HuH-7.5 (cell line): ENCODE measurements around the gene ZNF414.
A peak's percentile ranks its signal among the peaks of the same experiment; 100 is the strongest.
"Not testable (repeated sequence)": the region's sequence is repeated elsewhere in the genome, so short reads cannot be mapped to it uniquely, and the experiment has no call there.

Experiments
- DNase-seq: peaks from one replicate; pipeline ENCODE4 v3.0.0; 2011; ENCODE audit warnings: low spot score

The ZNF414 gene

GRCh38 chr19:8513687-8514504 lies at the start of gene ZNF414:
ZNF414 (minus strand) TSS chr19:8514167; CDS start chr19:8514046, 121 bp downstream.
- peak; percentile 99 for DNase-seq

- DNase-seq, result no peak
These were observed 47.3 kb upstream of the ZNF414 start for GRCh38 chr19:8561075-8561764.

GRCh38 chr19:8558325-8558724 lies 44.4 kb upstream of the ZNF414 start:
- DNase-seq, result no peak

GRCh38 chr19:8557642-8558238 lies 43.8 kb upstream of the ZNF414 start:
- no peak for DNase-seq

- DNase-seq, result not testable (repeated sequence)
These were observed 39.8 kb upstream of the ZNF414 start for GRCh38 chr19:8553729-8554128.

GRCh38 chr19:8552810-8553209 lies 38.8 kb upstream of the ZNF414 start:
- no peak for DNase-seq

- no peak for DNase-seq
These were observed 36.1 kb upstream of the ZNF414 start for GRCh38 chr19:8550070-8550469.

- DNase-seq, result no peak
These were observed 31.8 kb upstream of the ZNF414 start for GRCh38 chr19:8545743-8546142.

GRCh38 chr19:8544168-8544567 lies 30.2 kb upstream of the ZNF414 start:
- DNase-seq, result no peak

- DNase-seq, result no peak
These were observed 25.7 kb upstream of the ZNF414 start for GRCh38 chr19:8539621-8540149.

GRCh38 chr19:8537099-8537498 lies 23.1 kb upstream of the ZNF414 start:
- no peak for DNase-seq

- DNase-seq, result no peak
These were observed 22.3 kb upstream of the ZNF414 start for GRCh38 chr19:8536282-8536681.

GRCh38 chr19:8532225-8532624 lies 18.3 kb upstream of the ZNF414 start:
- no peak for DNase-seq

GRCh38 chr19:8531470-8531869 lies 17.5 kb upstream of the ZNF414 start:
- no peak for DNase-seq

- DNase-seq, result no peak
These were observed 16.2 kb upstream of the ZNF414 start for GRCh38 chr19:8530061-8530679.

- no peak for DNase-seq
These were observed 15.5 kb upstream of the ZNF414 start for GRCh38 chr19:8529369-8530006.

- no peak for DNase-seq
These were observed 14.5 kb upstream of the ZNF414 start for GRCh38 chr19:8528500-8528899.

- peak; percentile 80 for DNase-seq
These were observed 12.6 kb upstream of the ZNF414 start for GRCh38 chr19:8526345-8527091.

GRCh38 chr19:8525401-8525684 lies 11.4 kb upstream of the ZNF414 start:
- DNase-seq, result no peak

GRCh38 chr19:8519388-8519787 lies 5.4 kb upstream of the ZNF414 start:
- no peak for DNase-seq

- no peak for DNase-seq
These were observed 4.6 kb upstream of the ZNF414 start for GRCh38 chr19:8518536-8518935.
